DOHH2 (cell line): ENCODE results near the gene LONP2.

Source experiments
- H3F3A ChIP-seq: fragments of 200-600 bp; sonication (generic), shearing (Covaris generic); 2 replicates; pipeline ENCODE4 v1.6.0; 2016; ENCODE audit warnings: antibody characterized with exemption, mild to moderate bottlenecking; ENCODE audit not compliant: control insufficient read depth, insufficient read depth
- H3K27ac ChIP-seq: fragments of 200-600 bp; sonication (generic); 2 replicates; pipeline ENCODE4 v1.5.1; 2014; ENCODE audit warnings: low read depth, mild to moderate bottlenecking, low read length, moderate library complexity
- H3K27me3 ChIP-seq: fragments of 200-600 bp; sonication (generic); 2 replicates; pipeline ENCODE4 v1.6.1; 2014; ENCODE audit warnings: mild to moderate bottlenecking, low read length, mixed read lengths; ENCODE audit not compliant: control insufficient read depth
- H3K36me3 ChIP-seq: fragments of 200-600 bp; sonication (generic); 2 replicates; pipeline ENCODE4 v1.6.1; 2014; ENCODE audit warnings: mild to moderate bottlenecking, low read length, moderate library complexity, mixed read lengths; ENCODE audit not compliant: control insufficient read depth
- H3K4me1 ChIP-seq: fragments of 200-600 bp; sonication (generic); 2 replicates; pipeline ENCODE4 v1.6.1; 2014; ENCODE audit warnings: mild to moderate bottlenecking, low read length, mixed read lengths; ENCODE audit not compliant: control insufficient read depth
- H3K4me2 ChIP-seq: fragments of 200-600 bp; sonication (generic); 2 replicates; pipeline ENCODE4 v1.6.0; 2014; ENCODE audit warnings: mild to moderate bottlenecking, low read length, moderate library complexity
- H3K4me3 ChIP-seq: fragments of 200-600 bp; sonication (generic); 2 replicates; pipeline ENCODE4 v1.5.1; 2014; ENCODE audit warnings: mild to moderate bottlenecking, low read length, mixed read lengths
- H3K79me2 ChIP-seq: fragments of 200-600 bp; sonication (generic); 2 replicates; pipeline ENCODE4 v1.6.1; 2014; ENCODE audit warnings: mild to moderate bottlenecking, low read length, mixed read lengths; ENCODE audit not compliant: control insufficient read depth
- H3K9me2 ChIP-seq: fragments of 200-600 bp; sonication (generic); replicated peaks from 2 replicates; pipeline ENCODE4 v1.6.1; 2014; ENCODE audit warnings: mild to moderate bottlenecking, low read length, mixed read lengths; ENCODE audit not compliant: control insufficient read depth
- H3K9me3 ChIP-seq: fragments of 200-600 bp; sonication (generic); 2 replicates; pipeline ENCODE4 v1.6.1; 2014; ENCODE audit warnings: antibody characterized with exemption, low read length, mixed read lengths; ENCODE audit not compliant: control insufficient read depth, insufficient read depth
- H4K20me1 ChIP-seq: fragments of 200-600 bp; sonication (generic); 2 replicates; pipeline ENCODE4 v1.6.0; 2014; ENCODE audit warnings: low read depth, mild to moderate bottlenecking, antibody characterized with exemption, low read length, moderate library complexity; ENCODE audit not compliant: control insufficient read depth, insufficient read depth
- EZH2phosphoT487 ChIP-seq: fragments of 200-600 bp; sonication (generic); IDR thresholded peaks from 2 replicates; pipeline ENCODE4 v1.6.1; 2017; ENCODE audit warnings: borderline replicate concordance, mild to moderate bottlenecking, antibody characterized with exemption, low read length, moderate library complexity, mixed read lengths
- TF ChIP-seq, protein P1 (sequence below): fragments of 200-600 bp; sonication (generic); IDR thresholded peaks from one replicate; pipeline ENCODE4 v1.5.1; 2014; ENCODE audit warnings: antibody characterized with exemption, mild to moderate bottlenecking, low read depth, low read length; ENCODE audit not compliant: poor library complexity, severe bottlenecking

Gene LONP2

DNA sequence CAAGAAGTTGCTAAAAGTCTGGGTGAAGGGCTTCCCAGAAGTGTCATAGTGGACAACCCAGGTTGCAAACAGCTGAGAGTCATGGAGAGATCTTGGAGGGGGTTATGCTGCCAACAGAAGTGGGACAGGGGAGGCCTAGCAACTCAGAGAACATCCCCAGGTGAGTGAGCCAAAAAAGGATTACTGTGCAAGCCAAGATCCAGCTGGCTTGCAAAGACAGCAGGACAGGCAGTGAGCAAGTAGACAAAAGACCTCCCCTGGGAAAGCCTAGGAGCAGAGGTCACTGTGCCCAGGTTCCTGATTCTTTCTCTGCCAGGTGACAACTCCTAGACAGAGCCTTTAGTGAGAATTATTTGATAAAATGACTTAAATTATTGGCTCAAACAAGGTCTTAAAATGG, 9.5 kb upstream of the LONP2 start:
- Histone ChIP-seq H3K9me2 (no peaks in the 10 kb centered on the region), H3K4me3 (no peak overlapping the region), H3K36me3 (no peaks in the 10 kb centered on the region), H4K20me1 (no peaks in the 10 kb centered on the region), H3K4me2 (no peak overlapping the region), H3K9me3 (no peaks in the 10 kb centered on the region), H3K4me1 (no peaks in the 10 kb centered on the region), H3F3A (no peaks in the 10 kb centered on the region), H3K27me3 (0 out of 2 replicates have a peak, but pooled peaks cover 2% of the 10 kb centered on the region), H3K79me2 (no peaks in the 10 kb centered on the region), H3K27ac (no peak overlapping the region)
- no peak for TF ChIP-seq EZH2phosphoT487
- TF ChIP-seq, protein P1, sequence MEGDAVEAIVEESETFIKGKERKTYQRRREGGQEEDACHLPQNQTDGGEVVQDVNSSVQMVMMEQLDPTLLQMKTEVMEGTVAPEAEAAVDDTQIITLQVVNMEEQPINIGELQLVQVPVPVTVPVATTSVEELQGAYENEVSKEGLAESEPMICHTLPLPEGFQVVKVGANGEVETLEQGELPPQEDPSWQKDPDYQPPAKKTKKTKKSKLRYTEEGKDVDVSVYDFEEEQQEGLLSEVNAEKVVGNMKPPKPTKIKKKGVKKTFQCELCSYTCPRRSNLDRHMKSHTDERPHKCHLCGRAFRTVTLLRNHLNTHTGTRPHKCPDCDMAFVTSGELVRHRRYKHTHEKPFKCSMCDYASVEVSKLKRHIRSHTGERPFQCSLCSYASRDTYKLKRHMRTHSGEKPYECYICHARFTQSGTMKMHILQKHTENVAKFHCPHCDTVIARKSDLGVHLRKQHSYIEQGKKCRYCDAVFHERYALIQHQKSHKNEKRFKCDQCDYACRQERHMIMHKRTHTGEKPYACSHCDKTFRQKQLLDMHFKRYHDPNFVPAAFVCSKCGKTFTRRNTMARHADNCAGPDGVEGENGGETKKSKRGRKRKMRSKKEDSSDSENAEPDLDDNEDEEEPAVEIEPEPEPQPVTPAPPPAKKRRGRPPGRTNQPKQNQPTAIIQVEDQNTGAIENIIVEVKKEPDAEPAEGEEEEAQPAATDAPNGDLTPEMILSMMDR = no peak

DNA sequence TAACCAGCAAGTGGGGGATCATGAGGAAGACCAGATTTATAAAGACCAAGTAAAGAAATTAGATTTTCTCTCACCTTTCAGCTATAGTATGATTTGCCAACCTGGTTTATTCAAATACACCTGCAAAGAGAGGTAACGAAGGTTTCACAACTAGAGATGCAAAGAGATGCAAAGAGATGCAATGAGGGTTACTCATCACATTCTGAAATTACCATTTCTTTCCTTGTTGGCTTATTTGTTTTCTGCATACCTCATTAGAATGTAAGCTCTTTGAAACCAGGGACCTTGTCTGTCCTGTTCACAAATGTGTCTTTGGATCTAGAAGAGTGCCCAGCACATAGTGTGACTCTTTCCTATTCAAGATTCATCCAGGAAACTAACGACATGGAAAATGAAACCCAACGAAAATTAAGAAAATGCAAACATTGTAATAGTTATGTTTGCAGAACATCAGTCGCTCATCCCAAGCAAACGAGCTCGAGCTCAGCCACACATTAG, 9.0 kb upstream of the LONP2 start:
- Histone ChIP-seq H3K9me2 (no peaks in the 10 kb centered on the region), H3K36me3 (no peaks in the 10 kb centered on the region), H3F3A (no peaks in the 10 kb centered on the region), H3K9me3 (peaks cover under 1% of the 10 kb centered on the region; the same call in 1 of the 2 replicates), H3K27ac (no peak overlapping the region), H3K79me2 (no peaks in the 10 kb centered on the region), H4K20me1 (no peaks in the 10 kb centered on the region), H3K27me3 (0 out of 2 replicates have a peak, but pooled peaks cover 2% of the 10 kb centered on the region), H3K4me3 (no peak overlapping the region), H3K4me1 (no peaks in the 10 kb centered on the region), H3K4me2 (no peak overlapping the region)
- TF ChIP-seq, protein P1 = no peak
- no peak for TF ChIP-seq EZH2phosphoT487

DNA sequence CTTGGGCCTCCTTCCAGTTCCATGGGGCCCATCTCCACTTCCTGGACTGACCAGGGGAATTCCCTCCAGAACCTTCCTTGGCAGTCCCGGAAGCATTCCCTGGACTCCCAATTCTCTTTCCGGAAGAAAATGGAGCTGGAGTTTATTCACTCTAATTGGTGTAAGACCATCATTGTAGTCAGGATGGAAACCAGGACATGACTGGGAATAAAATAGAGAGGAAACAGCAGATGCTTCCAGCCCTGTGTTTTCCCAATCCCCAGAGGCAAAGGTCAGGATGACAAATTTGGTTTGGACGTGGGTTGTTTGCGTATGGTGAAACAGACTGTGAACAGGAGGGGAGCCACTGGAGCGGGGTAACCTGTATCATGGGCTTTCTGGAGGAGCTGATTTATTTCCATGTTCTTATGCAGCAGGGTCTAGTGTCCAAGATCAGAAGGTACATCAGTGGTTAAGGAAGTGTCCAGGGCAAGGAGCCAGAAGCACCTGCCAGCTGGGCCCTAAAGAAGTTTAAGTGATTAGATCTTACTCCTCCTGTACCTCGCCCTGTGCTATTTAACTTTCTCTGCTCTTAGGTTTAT, 8.5 kb upstream of the LONP2 start:
- H3K79me2 ChIP-seq = no peaks in the 10 kb centered on the region
- H3F3A ChIP-seq = no peaks in the 10 kb centered on the region
- H3K4me1 ChIP-seq = no peaks in the 10 kb centered on the region
- no peaks in the 10 kb centered on the region for H4K20me1 ChIP-seq
- no peak overlapping the region for H3K27ac ChIP-seq
- H3K4me2 ChIP-seq = no peak overlapping the region
- H3K36me3 ChIP-seq = no peaks in the 10 kb centered on the region
- peaks cover 3% of the 10 kb centered on the region; the same call in 1 of the 2 replicates for H3K9me3 ChIP-seq
- H3K4me3 ChIP-seq = no peak overlapping the region
- no peaks in the 10 kb centered on the region for H3K9me2 ChIP-seq
- H3K27me3 ChIP-seq = no peaks in the 10 kb centered on the region
- no peak for TF ChIP-seq EZH2phosphoT487
- TF ChIP-seq, protein P1 = no peak
